WTC11 (cell line): ENCODE measurements around the gene IFNLR1. TPM values are rescaled to one million over a fixed set of nuclear protein-coding genes. Genes with fewer than 3 reads are reported as not detected.

Experiments
- ATAC-seq: fragments of 200-7000 bp; cut with Tn5 transposase; 2 replicates; pipeline ENCODE4 v1.10.0; 2021; ENCODE audit warnings: mild to moderate bottlenecking, moderate library complexity
- CTCF ChIA-PET: fragments of 300-600 bp; sonication (Branson Sonifier 250); formaldehyde crosslinking; loops from one replicate; lab custom pipeline; 2021; ENCODE audit warnings: antibody characterized with exemption; lab: Charles Lee
- POLR2A ChIA-PET: fragments of 350-600 bp; sonication (Branson Sonifier 250); formaldehyde crosslinking; loops from one replicate; lab custom pipeline; 2021; ENCODE audit warnings: antibody characterized with exemption; lab: Charles Lee
- DNase-seq: peaks from one replicate; pipeline ENCODE4 v3.0.0; 2021; ENCODE audit warnings: low spot score
- H3K27ac Mint-ChIP-seq: 2 replicates; pipeline ENCODE4 v1.8.0; 2021; ENCODE audit warnings: mixed read lengths
- H3K27me3 Mint-ChIP-seq: 2 replicates; pipeline ENCODE4 v1.8.0; 2021; ENCODE audit warnings: low read depth, mild to moderate bottlenecking, moderate library complexity, mixed read lengths
- H3K36me3 Mint-ChIP-seq: 2 replicates; pipeline ENCODE4 v1.8.0; 2021; ENCODE audit warnings: mixed read lengths
- H3K4me1 Mint-ChIP-seq: 2 replicates; pipeline ENCODE4 v1.8.0; 2022; ENCODE audit warnings: mixed read lengths
- H3K4me3 Mint-ChIP-seq: 2 replicates; pipeline ENCODE4 v1.8.0; 2021; ENCODE audit warnings: mild to moderate bottlenecking, moderate library complexity, mixed read lengths
- H3K9me3 Mint-ChIP-seq: 2 replicates; pipeline ENCODE4 v1.8.0; 2021; ENCODE audit warnings: mixed read lengths
- FOXK1 ChIP-seq: sonication (generic); formaldehyde crosslinking; IDR thresholded peaks from 2 replicates; pipeline ENCODE4 v1.8.0; 2022; ENCODE audit warnings: mild to moderate bottlenecking, moderate library complexity, missing genetic modification reagents
- NR2C2 ChIP-seq: sonication (generic); formaldehyde crosslinking; IDR thresholded peaks from 2 replicates; pipeline ENCODE4 v1.8.0; 2022; ENCODE audit warnings: mild to moderate bottlenecking, missing genetic modification reagents
- RELA ChIP-seq: sonication (generic); formaldehyde crosslinking; IDR thresholded peaks from 2 replicates; pipeline ENCODE4 v1.8.1; 2022; ENCODE audit warnings: missing genetic modification reagents, mild to moderate bottlenecking, borderline replicate concordance
- RORB ChIP-seq: fragments of 250-450 bp; sonication (Bioruptor Pico); IDR thresholded peaks from 2 replicates; pipeline ENCODE4 v1.9.0; 2021; ENCODE audit warnings: mild to moderate bottlenecking
- SMAD3 ChIP-seq: sonication (generic); formaldehyde crosslinking; IDR thresholded peaks from 2 replicates; pipeline ENCODE4 v1.8.0; 2022; ENCODE audit warnings: missing genetic modification reagents, mild to moderate bottlenecking, borderline replicate concordance
- total RNA-seq: library from RNA; stranded (reverse); gene quantifications from 3 replicates; pipeline ENCODE4 v1.2.3, GENCODE V29; 2021
- TF ChIP-seq, protein P1 (sequence below): fragments of 250-450 bp; sonication (Bioruptor Pico); IDR thresholded peaks from 2 replicates; pipeline ENCODE4 v2.1.2; 2022; ENCODE audit warnings: mild to moderate bottlenecking, moderate library complexity
- TF ChIP-seq, protein P2 (sequence below): sonication (generic); formaldehyde crosslinking; IDR thresholded peaks from 2 replicates; pipeline ENCODE4 v1.8.0; 2022; ENCODE audit warnings: mild to moderate bottlenecking, missing genetic modification reagents
- TF ChIP-seq, protein P3 (sequence below): sonication (generic); formaldehyde crosslinking; IDR thresholded peaks from 2 replicates; pipeline ENCODE4 v1.8.0; 2023; ENCODE audit warnings: mild to moderate bottlenecking, missing genetic modification reagents
- TF ChIP-seq, protein P4 (sequence below): sonication (generic); formaldehyde crosslinking; IDR thresholded peaks from 2 replicates; pipeline ENCODE4 v1.8.1; 2022; ENCODE audit warnings: missing genetic modification reagents, borderline replicate concordance
- TF ChIP-seq, protein P5 (sequence below): sonication (generic); formaldehyde crosslinking; IDR thresholded peaks from 2 replicates; pipeline ENCODE4 v1.8.1; 2023; ENCODE audit warnings: mild to moderate bottlenecking, moderate library complexity, missing genetic modification reagents
- TF ChIP-seq, protein P6 (sequence below): sonication (generic); formaldehyde crosslinking; conservative IDR thresholded peaks from 2 replicates; pipeline ENCODE4 v1.8.1; 2022; ENCODE audit warnings: mild to moderate bottlenecking, missing genetic modification reagents

The IFNLR1 gene
- total RNA-seq, 1 experiment from 2014 or later: 6.6 TPM

DNA sequence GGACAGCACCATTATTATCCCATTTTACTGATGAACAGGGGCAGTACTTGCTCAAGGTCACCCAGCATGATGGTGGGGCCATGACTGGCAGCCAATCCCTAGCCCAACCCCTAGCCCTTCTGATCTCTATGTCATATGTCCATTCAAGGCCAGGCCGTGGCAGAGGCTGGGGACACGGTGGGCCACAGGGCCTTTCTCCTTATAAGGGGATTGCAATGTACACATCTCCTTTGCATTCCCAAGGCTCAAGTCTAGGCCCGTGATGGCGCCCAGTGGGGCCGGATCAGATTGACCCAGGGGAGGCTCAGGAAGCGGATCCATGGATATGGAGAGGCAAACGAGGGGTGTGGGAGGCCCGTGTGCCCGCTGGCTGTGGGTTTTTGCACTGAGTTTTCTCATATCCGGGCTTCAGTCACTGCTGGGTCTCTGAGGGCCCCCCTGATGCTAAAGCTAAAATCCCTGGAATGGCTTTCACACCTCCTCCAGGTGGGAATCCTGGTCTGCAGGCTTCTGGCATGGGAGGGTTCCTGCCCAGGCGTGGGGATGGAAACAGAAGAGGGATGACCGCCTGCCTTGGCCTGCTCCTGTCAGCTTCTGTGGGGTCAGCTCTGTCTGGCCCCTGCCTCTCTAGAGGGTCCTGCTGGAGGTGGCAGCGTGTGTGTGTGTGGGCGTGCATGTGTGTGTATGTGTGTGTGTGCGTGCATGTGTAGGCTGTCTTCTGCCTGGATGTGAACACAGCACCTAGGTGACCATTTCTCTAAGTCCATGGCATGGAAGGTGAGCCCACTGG is 77.2 kb downstream of the IFNLR1 start (continued):
- TF ChIP-seq, protein P1, sequence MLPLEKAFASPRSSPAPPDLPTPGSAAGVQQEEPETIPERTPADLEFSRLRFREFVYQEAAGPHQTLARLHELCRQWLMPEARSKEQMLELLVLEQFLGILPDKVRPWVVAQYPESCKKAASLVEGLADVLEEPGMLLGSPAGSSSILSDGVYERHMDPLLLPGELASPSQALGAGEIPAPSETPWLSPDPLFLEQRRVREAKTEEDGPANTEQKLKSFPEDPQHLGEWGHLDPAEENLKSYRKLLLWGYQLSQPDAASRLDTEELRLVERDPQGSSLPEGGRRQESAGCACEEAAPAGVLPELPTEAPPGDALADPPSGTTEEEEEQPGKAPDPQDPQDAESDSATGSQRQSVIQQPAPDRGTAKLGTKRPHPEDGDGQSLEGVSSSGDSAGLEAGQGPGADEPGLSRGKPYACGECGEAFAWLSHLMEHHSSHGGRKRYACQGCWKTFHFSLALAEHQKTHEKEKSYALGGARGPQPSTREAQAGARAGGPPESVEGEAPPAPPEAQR (CRISPR knock-in tag): no peak
- TF ChIP-seq, protein P2, sequence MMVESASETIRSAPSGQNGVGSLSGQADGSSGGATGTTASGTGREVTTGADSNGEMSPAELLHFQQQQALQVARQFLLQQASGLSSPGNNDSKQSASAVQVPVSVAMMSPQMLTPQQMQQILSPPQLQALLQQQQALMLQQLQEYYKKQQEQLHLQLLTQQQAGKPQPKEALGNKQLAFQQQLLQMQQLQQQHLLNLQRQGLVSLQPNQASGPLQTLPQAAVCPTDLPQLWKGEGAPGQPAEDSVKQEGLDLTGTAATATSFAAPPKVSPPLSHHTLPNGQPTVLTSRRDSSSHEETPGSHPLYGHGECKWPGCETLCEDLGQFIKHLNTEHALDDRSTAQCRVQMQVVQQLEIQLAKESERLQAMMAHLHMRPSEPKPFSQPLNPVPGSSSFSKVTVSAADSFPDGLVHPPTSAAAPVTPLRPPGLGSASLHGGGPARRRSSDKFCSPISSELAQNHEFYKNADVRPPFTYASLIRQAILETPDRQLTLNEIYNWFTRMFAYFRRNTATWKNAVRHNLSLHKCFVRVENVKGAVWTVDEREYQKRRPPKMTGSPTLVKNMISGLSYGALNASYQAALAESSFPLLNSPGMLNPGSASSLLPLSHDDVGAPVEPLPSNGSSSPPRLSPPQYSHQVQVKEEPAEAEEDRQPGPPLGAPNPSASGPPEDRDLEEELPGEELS: no peak
- TF ChIP-seq, protein P3, sequence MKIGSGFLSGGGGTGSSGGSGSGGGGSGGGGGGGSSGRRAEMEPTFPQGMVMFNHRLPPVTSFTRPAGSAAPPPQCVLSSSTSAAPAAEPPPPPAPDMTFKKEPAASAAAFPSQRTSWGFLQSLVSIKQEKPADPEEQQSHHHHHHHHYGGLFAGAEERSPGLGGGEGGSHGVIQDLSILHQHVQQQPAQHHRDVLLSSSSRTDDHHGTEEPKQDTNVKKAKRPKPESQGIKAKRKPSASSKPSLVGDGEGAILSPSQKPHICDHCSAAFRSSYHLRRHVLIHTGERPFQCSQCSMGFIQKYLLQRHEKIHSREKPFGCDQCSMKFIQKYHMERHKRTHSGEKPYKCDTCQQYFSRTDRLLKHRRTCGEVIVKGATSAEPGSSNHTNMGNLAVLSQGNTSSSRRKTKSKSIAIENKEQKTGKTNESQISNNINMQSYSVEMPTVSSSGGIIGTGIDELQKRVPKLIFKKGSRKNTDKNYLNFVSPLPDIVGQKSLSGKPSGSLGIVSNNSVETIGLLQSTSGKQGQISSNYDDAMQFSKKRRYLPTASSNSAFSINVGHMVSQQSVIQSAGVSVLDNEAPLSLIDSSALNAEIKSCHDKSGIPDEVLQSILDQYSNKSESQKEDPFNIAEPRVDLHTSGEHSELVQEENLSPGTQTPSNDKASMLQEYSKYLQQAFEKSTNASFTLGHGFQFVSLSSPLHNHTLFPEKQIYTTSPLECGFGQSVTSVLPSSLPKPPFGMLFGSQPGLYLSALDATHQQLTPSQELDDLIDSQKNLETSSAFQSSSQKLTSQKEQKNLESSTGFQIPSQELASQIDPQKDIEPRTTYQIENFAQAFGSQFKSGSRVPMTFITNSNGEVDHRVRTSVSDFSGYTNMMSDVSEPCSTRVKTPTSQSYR (CRISPR knock-in tag): no peak
- TF ChIP-seq RELA (no peak), RORB (CRISPR knock-in tag) (no peak), NR2C2 (CRISPR knock-in tag) (no peak), SMAD3 (CRISPR knock-in tag) (no peak)
- TF ChIP-seq, protein P4, sequence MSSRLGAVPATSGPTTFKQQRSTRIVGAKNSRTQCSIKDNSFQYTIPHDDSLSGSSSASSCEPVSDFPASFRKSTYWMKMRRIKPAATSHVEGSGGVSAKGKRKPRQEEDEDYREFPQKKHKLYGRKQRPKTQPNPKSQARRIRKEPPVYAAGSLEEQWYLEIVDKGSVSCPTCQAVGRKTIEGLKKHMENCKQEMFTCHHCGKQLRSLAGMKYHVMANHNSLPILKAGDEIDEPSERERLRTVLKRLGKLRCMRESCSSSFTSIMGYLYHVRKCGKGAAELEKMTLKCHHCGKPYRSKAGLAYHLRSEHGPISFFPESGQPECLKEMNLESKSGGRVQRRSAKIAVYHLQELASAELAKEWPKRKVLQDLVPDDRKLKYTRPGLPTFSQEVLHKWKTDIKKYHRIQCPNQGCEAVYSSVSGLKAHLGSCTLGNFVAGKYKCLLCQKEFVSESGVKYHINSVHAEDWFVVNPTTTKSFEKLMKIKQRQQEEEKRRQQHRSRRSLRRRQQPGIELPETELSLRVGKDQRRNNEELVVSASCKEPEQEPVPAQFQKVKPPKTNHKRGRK (CRISPR knock-in tag): no peak
- TF ChIP-seq, protein P5, sequence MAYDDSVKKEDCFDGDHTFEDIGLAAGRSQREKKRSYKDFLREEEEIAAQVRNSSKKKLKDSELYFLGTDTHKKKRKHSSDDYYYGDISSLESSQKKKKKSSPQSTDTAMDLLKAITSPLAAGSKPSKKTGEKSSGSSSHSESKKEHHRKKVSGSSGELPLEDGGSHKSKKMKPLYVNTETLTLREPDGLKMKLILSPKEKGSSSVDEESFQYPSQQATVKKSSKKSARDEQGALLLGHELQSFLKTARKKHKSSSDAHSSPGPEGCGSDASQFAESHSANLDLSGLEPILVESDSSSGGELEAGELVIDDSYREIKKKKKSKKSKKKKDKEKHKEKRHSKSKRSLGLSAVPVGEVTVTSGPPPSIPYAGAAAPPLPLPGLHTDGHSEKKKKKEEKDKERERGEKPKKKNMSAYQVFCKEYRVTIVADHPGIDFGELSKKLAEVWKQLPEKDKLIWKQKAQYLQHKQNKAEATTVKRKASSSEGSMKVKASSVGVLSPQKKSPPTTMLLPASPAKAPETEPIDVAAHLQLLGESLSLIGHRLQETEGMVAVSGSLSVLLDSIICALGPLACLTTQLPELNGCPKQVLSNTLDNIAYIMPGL: no peak
- TF ChIP-seq, protein P6, sequence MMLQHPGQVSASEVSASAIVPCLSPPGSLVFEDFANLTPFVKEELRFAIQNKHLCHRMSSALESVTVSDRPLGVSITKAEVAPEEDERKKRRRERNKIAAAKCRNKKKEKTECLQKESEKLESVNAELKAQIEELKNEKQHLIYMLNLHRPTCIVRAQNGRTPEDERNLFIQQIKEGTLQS (CRISPR knock-in tag): no peak

DNA sequence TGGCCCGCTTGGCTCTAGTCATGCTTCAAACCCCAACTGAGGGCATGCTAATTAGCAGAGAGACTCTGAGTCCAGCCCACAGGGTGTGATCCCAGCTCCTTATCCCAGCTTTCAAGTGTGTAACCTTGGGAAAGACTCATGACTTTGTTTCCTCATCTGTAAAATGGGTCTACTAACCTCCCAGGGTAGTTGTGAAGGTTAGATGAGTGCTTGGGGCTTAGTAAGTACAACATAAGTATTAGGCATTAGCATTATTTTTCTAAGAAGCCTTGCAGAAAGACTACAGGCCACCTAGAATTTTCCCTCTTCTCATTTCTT is 78.0 kb downstream of the IFNLR1 start:
- Mint-ChIP-seq H3K4me1 (peaks cover 20% of the 10 kb centered on the region), H3K4me3 (no peak overlapping the region), H3K36me3 (no peaks in the 10 kb centered on the region), H3K27ac (no peak overlapping the region), H3K27me3 (no peaks in the 10 kb centered on the region), H3K9me3 (no peaks in the 10 kb centered on the region)
- DNase-seq: no peak
- CTCF ChIA-PET: interaction anchor here (4.0 kb wide), 1 partner anchor 38 kb away, joined by 31 read pairs; no protein-coding TSS in a partner anchor
- no peak for TF ChIP-seq FOXK1
- no peak for ATAC-seq
- POLR2A ChIA-PET: no interaction called here
